Progenitor cell of endocrine pancreas (in vitro differentiated cells): Measurements from ENCODE around the gene ARID3C. TPM values are rescaled to one million over a fixed set of nuclear protein-coding genes. Genes with fewer than 3 reads are reported as not detected.
A peak's percentile ranks its signal among the peaks of the same experiment; 100 is the strongest.

ENCODE experiments used
- DNase-seq: peaks from one replicate; pipeline ENCODE4 v3.0.0; 2021; ENCODE audit warnings: low spot score; ENCODE audit not compliant: unreplicated experiment
- H3K27ac Mint-ChIP-seq: 2 replicates; pipeline ENCODE4 v1.8.0; 2021; ENCODE audit warnings: mild to moderate bottlenecking, moderate library complexity, mixed read lengths
- H3K27me3 Mint-ChIP-seq: 2 replicates; pipeline ENCODE4 v1.8.0; 2021; ENCODE audit warnings: mixed read lengths
- H3K36me3 Mint-ChIP-seq: 2 replicates; pipeline ENCODE4 v1.8.0; 2022; ENCODE audit warnings: mixed read lengths; ENCODE audit not compliant: insufficient read depth
- H3K4me1 Mint-ChIP-seq: 2 replicates; pipeline ENCODE4 v1.8.0; 2021; ENCODE audit warnings: low read depth, mixed read lengths
- H3K4me3 Mint-ChIP-seq: 2 replicates; pipeline ENCODE4 v1.8.0; 2021; ENCODE audit warnings: low read depth, mild to moderate bottlenecking, moderate library complexity, mixed read lengths
- H3K9me3 Mint-ChIP-seq: 2 replicates; pipeline ENCODE4 v1.8.0; 2021; ENCODE audit warnings: low read depth, mixed read lengths
- total RNA-seq: library from RNA; stranded (reverse); gene quantifications from 2 replicates; pipeline ENCODE4 v1.2.1, GENCODE V29; 2021
- TF ChIP-seq, protein P1 (sequence below): fragments of 200-600 bp; sonication (generic); IDR thresholded peaks from one replicate; pipeline ENCODE4 v1.5.0; 2021; ENCODE audit warnings: antibody characterized with exemption, mild to moderate bottlenecking; ENCODE audit not compliant: unreplicated experiment

Gene ARID3C
- total RNA-seq, 1 donor from 2014 or later: 12.0 TPM

DNA sequence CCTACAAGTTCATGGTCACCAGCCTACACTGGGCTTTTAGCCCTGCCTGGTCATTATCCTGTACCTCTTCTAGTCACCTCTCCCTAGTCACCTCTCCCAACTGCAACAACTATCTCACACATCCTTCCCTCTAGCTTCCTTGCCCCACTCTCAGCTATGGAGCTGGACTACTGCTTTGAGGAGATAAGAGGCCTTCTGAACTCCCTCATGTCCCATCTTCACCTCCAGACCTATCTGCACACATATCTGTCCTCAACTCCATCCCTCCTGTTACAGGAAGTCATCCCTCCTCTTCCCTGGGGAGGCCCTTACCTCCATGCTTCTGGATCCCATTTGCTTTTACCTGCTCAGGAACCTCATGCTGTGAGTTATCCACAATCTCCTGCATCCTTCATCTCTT, 22.7 kb downstream of the ARID3C start:
- Mint-ChIP-seq H3K27ac (no peak overlapping the region), H3K4me3 (no peak overlapping the region), H3K9me3 (no peaks in the 10 kb centered on the region), H3K4me1 (peaks cover 2% of the 10 kb centered on the region), H3K27me3 (peaks cover 25% of the 10 kb centered on the region), H3K36me3 (no peaks in the 10 kb centered on the region)
- TF ChIP-seq, protein P1, sequence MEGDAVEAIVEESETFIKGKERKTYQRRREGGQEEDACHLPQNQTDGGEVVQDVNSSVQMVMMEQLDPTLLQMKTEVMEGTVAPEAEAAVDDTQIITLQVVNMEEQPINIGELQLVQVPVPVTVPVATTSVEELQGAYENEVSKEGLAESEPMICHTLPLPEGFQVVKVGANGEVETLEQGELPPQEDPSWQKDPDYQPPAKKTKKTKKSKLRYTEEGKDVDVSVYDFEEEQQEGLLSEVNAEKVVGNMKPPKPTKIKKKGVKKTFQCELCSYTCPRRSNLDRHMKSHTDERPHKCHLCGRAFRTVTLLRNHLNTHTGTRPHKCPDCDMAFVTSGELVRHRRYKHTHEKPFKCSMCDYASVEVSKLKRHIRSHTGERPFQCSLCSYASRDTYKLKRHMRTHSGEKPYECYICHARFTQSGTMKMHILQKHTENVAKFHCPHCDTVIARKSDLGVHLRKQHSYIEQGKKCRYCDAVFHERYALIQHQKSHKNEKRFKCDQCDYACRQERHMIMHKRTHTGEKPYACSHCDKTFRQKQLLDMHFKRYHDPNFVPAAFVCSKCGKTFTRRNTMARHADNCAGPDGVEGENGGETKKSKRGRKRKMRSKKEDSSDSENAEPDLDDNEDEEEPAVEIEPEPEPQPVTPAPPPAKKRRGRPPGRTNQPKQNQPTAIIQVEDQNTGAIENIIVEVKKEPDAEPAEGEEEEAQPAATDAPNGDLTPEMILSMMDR: no peak
- DNase-seq: no peak

DNA sequence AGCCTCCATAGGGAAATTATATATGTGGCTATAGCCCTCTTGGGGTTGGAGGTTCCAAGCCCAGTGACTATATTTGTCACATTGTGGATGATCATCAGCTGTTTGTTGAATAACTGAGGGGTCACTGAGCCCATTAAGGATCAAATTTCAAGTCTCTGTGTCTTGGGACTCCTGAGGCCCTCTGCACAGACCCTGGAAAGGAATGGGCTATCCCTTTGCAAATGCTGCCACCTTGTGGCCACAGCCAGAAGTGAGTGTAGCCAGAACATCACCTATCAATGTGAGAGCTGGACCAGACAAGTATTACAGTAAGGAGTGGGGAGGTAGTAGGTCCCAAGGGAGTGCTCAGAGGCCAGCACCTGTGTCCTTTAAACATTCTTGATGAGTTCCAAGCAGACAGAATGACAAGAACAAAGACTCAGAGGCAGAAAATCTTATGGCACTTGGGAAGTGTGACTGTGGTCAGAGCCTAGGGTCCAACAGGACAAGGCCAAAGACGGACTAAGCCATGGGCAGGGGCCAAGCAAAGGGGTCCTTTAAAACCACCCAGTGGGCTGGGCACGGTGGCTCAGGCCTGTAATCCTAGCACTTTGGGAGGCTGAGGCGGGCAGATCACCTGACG, 25.1 kb downstream of the ARID3C start:
- Mint-ChIP-seq H3K27ac (no peak overlapping the region), H3K4me3 (no peak overlapping the region), H3K36me3 (no peaks in the 10 kb centered on the region), H3K27me3 (peaks cover 43% of the 10 kb centered on the region), H3K9me3 (no peaks in the 10 kb centered on the region), H3K4me1 (no peaks in the 10 kb centered on the region)
- TF ChIP-seq, protein P1: peak; percentile 97
- DNase-seq: peak; percentile 85

DNA sequence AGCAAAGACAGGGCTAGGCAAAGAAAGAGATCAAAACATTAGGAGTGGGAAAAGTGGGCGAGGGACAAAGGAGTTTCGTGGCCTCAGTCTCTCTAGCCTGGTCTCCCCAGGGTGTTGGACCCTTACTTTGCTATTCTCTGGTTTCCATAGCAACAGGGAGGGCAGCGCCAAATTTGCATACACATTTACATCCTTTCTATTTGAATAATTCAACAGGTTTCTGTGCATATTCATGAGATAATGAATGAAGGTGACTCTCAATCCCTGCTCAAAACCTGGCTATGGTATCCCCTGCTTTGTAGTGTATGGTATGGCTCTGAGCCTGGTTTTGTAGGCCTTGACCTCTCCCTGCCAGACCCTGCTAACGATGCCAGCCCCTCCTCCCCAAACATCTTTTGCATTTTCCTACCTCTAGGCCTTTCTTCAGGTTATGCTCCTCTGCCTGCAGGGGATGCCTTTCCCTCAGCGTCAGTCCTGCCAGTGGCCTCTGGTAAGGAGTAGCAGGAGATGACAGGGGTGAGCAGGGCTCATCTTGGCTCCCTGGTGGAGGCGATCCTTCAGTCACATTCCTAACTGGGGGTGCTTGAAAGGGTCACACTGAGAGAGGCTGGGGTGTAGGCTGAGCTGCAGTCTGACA, 26.8 kb downstream of the ARID3C start:
- H3K27ac Mint-ChIP-seq: no peak overlapping the region
- H3K27me3 Mint-ChIP-seq: peaks cover 53% of the 10 kb centered on the region

DNA sequence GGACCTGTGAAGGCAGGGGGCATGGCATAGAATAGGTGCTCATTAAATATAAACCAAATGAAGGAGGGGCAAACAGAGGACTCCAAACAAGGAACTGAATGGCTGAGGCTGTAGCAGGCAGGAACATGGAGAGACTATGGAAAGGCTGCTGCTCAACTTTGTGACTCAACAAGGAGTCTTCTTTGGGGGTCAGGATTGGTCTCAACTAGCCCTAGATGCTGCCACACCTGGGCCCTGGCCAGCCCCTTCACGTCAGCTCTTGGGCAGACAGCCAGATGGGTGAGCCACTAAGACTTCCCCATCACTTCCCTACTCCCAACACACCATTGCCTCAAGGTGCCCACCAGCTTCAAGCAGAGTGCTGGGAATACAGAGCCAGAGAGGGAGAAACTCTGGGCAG, 28.0 kb downstream of the ARID3C start:
- no peaks in the 10 kb centered on the region for H3K36me3 Mint-ChIP-seq
- no peak for DNase-seq
- H3K27ac Mint-ChIP-seq: no peak overlapping the region
- no peaks in the 10 kb centered on the region for H3K9me3 Mint-ChIP-seq
- no peak overlapping the region for H3K4me3 Mint-ChIP-seq
- TF ChIP-seq, protein P1: no peak
- H3K4me1 Mint-ChIP-seq: no peaks in the 10 kb centered on the region
- peaks cover 63% of the 10 kb centered on the region for H3K27me3 Mint-ChIP-seq

More for the DNA sequence above, 26.8 kb downstream of the ARID3C start:
- Mint-ChIP-seq H3K4me1 (no peaks in the 10 kb centered on the region), H3K9me3 (no peaks in the 10 kb centered on the region), H3K4me3 (no peak overlapping the region), H3K36me3 (no peaks in the 10 kb centered on the region)
- DNase-seq: no peak
- TF ChIP-seq, protein P1: no peak

DNA sequence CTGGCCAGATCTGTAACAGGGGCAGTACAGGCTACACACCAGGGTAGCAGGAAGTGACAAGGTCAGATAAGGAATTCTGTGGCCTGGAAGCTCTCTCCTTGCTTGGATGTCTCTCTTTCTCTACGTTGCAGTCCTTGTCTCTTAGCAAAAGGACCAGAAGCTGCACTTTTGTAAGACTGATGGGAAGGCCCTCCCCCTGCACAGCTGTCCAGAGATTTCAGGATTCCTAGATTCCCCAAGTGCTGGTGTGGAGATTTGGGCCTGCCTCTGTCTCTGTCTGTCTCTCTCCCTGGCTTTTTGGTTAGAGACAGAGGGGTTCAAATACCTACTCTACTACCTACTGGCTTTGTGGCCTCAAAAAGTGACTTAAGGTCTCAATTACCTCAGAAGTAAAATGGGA, 29.3 kb downstream of the ARID3C start:
- TF ChIP-seq, protein P1: no peak
- H3K4me3 Mint-ChIP-seq: no peak overlapping the region
- peaks cover 58% of the 10 kb centered on the region for H3K27me3 Mint-ChIP-seq
- no peaks in the 10 kb centered on the region for H3K4me1 Mint-ChIP-seq
- no peaks in the 10 kb centered on the region for H3K9me3 Mint-ChIP-seq
- H3K27ac Mint-ChIP-seq: no peak overlapping the region
- DNase-seq: no peak
- no peaks in the 10 kb centered on the region for H3K36me3 Mint-ChIP-seq
